ELF-1 (cell line): Measurements from ENCODE around the gene SLC38A4.
"Not testable (repeated sequence)": the region's sequence is repeated elsewhere in the genome, so short reads cannot be mapped to it uniquely, and the experiment has no call there.

Source experiments
- DNase-seq: peaks from one replicate; pipeline ENCODE4 v3.0.0-alpha.2; 2016; ENCODE audit warnings: low read depth, low spot score

SLC38A4 gene

GRCh38 chr12:46778415-46778814, 47.4 kb downstream of the SLC38A4 start:
- no peak for DNase-seq

- DNase-seq = no peak
These were observed 48.2 kb downstream of the SLC38A4 start for GRCh38 chr12:46777587-46777986.

GRCh38 chr12:46775796-46776195, 50.0 kb downstream of the SLC38A4 start:
- no peak for DNase-seq

- no peak for DNase-seq
These were observed 51.5 kb downstream of the SLC38A4 start for GRCh38 chr12:46774322-46774633.

GRCh38 chr12:46773586-46774321, 52.0 kb downstream of the SLC38A4 start:
- no peak for DNase-seq

- no peak for DNase-seq
These were observed 54.4 kb downstream of the SLC38A4 start for GRCh38 chr12:46771268-46771827.

- DNase-seq = no peak
These were observed 55.2 kb downstream of the SLC38A4 start for GRCh38 chr12:46770501-46771183.

GRCh38 chr12:46764005-46764404, 61.8 kb downstream of the SLC38A4 start:
- DNase-seq = no peak

- no peak for DNase-seq
These were observed 62.6 kb downstream of the SLC38A4 start for GRCh38 chr12:46763230-46763629.

- no peak for DNase-seq
These were observed 71.2 kb downstream of the SLC38A4 start for GRCh38 chr12:46754550-46754949.

GRCh38 chr12:46752396-46752795, 73.4 kb downstream of the SLC38A4 start:
- DNase-seq = no peak

- DNase-seq = no peak
These were observed 74.6 kb downstream of the SLC38A4 start for GRCh38 chr12:46751173-46751572.

GRCh38 chr12:46749322-46749721, 76.5 kb downstream of the SLC38A4 start:
- DNase-seq = no peak

GRCh38 chr12:46744283-46744682, 81.5 kb downstream of the SLC38A4 start:
- no peak for DNase-seq

GRCh38 chr12:46743456-46743855, 82.3 kb downstream of the SLC38A4 start:
- DNase-seq = no peak

- DNase-seq = not testable (repeated sequence)
These were observed 83.5 kb downstream of the SLC38A4 start for GRCh38 chr12:46742271-46742670.

GRCh38 chr12:46725332-46725731, 100.5 kb downstream of the SLC38A4 start:
- DNase-seq = no peak

GRCh38 chr12:46723629-46724419, 102.0 kb downstream of the SLC38A4 start:
- DNase-seq = no peak

- no peak for DNase-seq
These were observed 103.2 kb downstream of the SLC38A4 start for GRCh38 chr12:46722394-46723185.

- no peak for DNase-seq
These were observed 107.3 kb downstream of the SLC38A4 start for GRCh38 chr12:46718495-46718894.

GRCh38 chr12:46717868-46718267, 107.9 kb downstream of the SLC38A4 start:
- no peak for DNase-seq
